HCT116 (cell line): Measurements from ENCODE around the gene PANK4. TPM values are rescaled to one million over a fixed set of nuclear protein-coding genes. Genes with fewer than 3 reads are reported as not detected.

ENCODE experiments used
- ATAC-seq: fragments of 200-7000 bp; cut with Tn5 transposase; 2 replicates; pipeline ENCODE4 v1.9.1; 2020; ENCODE audit warnings: mild to moderate bottlenecking, moderate library complexity
- BruUV-seq: library from RNA; stranded (reverse); fragments of 400-500 nt; replicated peaks from 2 replicates; lab custom pipeline; 2021; lab: Mats Ljungman, UMichigan
- CTCF ChIA-PET: fragments of 300-600 bp; sonication (Branson Sonifier 250); formaldehyde crosslinking; loops from one replicate; lab custom pipeline; 2021; ENCODE audit warnings: antibody characterized with exemption; lab: Charles Lee
- POLR2A ChIA-PET: fragments of 300-600, 350-600 bp; sonication (Branson Sonifier 250); formaldehyde crosslinking; loops from one replicate; lab custom pipeline; 2021; ENCODE audit warnings: antibody characterized with exemption; lab: Charles Lee
- RAD21 ChIA-PET, 2 experiments: fragments of 300-600 bp; sonication (Branson Sonifier 250); formaldehyde crosslinking; loops; one replicate each; lab custom pipeline; 2023; ENCODE audit warnings: low total read pairs in 2 of 2; ENCODE audit not compliant: uncharacterized antibody in 2 of 2, unreplicated experiment in 2 of 2, low non-redundant PET in 1 of 2; lab: Charles Lee
- DNase-seq: peaks from one replicate; pipeline ENCODE4 v3.0.0-alpha.2; 2010; ENCODE audit warnings: low read depth, low spot score
- H2AFZ ChIP-seq: fragments of 200-600 bp; shearing (Covaris generic), sonication (generic); 2 replicates; pipeline ENCODE4 v1.6.1; 2017; ENCODE audit warnings: low read depth, mixed run types, mixed read lengths, antibody characterized with exemption, low read length; ENCODE audit not compliant: poor library complexity, severe bottlenecking
- H3K27ac ChIP-seq: 2 replicates; pipeline ENCODE4 v1.5.1; 2012; ENCODE audit warnings: low read depth, low read length
- H3K27me3 ChIP-seq: fragments of 200-600 bp; sonication (generic); 2 replicates; pipeline ENCODE4 v1.6.1; 2016; ENCODE audit warnings: mixed run types, low read length, mixed read lengths; ENCODE audit not compliant: insufficient read depth
- H3K36me3 ChIP-seq, 2 experiments: fragments of 200-500 bp in 1 of 2; fragments of 200-600 bp in 1 of 2; sonication (Bioruptor generic) in 1 of 2; sonication (generic) in 1 of 2; 2 replicates each; pipeline versions ENCODE4 v1.5.1 to v1.6.1; 2014 to 2016; ENCODE audit warnings: low read length in 2 of 2, inconsistent platforms in 1 of 2, mixed read lengths in 1 of 2, mixed run types in 1 of 2; ENCODE audit not compliant: insufficient read depth in 2 of 2, control insufficient read depth in 1 of 2
- H3K4me1 ChIP-seq, 2 experiments: fragments of 200-600 bp in 1 of 2; sonication (generic) in 1 of 2; 2 replicates each; pipeline versions ENCODE4 v1.5.1 to v1.6.1; 2012 to 2017; ENCODE audit warnings: low read length in 2 of 2, inconsistent platforms in 1 of 2, mild to moderate bottlenecking in 1 of 2, mixed read lengths in 1 of 2, mixed run types in 1 of 2, moderate library complexity in 1 of 2; ENCODE audit not compliant: insufficient read depth in 2 of 2, control insufficient read depth in 1 of 2
- H3K4me2 ChIP-seq: fragments of 200-600 bp; sonication (generic); 2 replicates; pipeline ENCODE4 v1.6.1; 2017; ENCODE audit warnings: mixed run types, low read length, mixed read lengths
- H3K4me3 ChIP-seq, 2 experiments: fragments of 200-600 bp in 1 of 2; sonication (generic) in 1 of 2; replicated peaks in 1 of 2; 2 replicates each; pipeline ENCODE4 v1.5.1; 2011 to 2016; ENCODE audit warnings: low read length in 2 of 2, control low read depth in 1 of 2, low read depth in 1 of 2, mild to moderate bottlenecking in 1 of 2, mixed read lengths in 1 of 2, mixed run types in 1 of 2
- H3K79me2 ChIP-seq: fragments of 200-600 bp; sonication (generic); 2 replicates; pipeline ENCODE4 v1.6.1; 2017; ENCODE audit warnings: mild to moderate bottlenecking, mixed run types, low read length, moderate library complexity, mixed read lengths; ENCODE audit not compliant: insufficient read depth
- H3K9ac ChIP-seq: fragments of 200-600 bp; sonication (generic); 2 replicates; pipeline ENCODE4 v1.6.1; 2016; ENCODE audit warnings: low read length, mixed read lengths
- H3K9me2 ChIP-seq: fragments of 200-600 bp; sonication (generic), shearing (Covaris generic); 2 replicates; pipeline ENCODE4 v1.6.1; 2017; ENCODE audit warnings: mixed run types, mild to moderate bottlenecking, moderate library complexity; ENCODE audit not compliant: insufficient read depth
- H3K9me3 ChIP-seq, 2 experiments: fragments of 200-500 bp in 1 of 2; fragments of 200-600 bp in 1 of 2; sonication (Bioruptor generic) in 1 of 2; sonication (generic) in 1 of 2; 2 replicates each; pipeline ENCODE4 v1.6.1; 2014 to 2017; ENCODE audit warnings: low read length in 2 of 2, mixed read lengths in 2 of 2, inconsistent platforms in 1 of 2, low read depth in 1 of 2, mild to moderate bottlenecking in 1 of 2, mixed run types in 1 of 2, moderate library complexity in 1 of 2; ENCODE audit not compliant: control insufficient read depth in 1 of 2, insufficient read depth in 1 of 2
- H4K20me1 ChIP-seq: fragments of 200-600 bp; sonication (generic), shearing (Covaris generic); 2 replicates; pipeline ENCODE4 v1.6.1; 2017; ENCODE audit warnings: mixed run types, mild to moderate bottlenecking, moderate library complexity; ENCODE audit not compliant: insufficient read depth
- CBX3 ChIP-seq: IDR thresholded peaks from 2 replicates; pipeline ENCODE4 v1.6.1; 2012; ENCODE audit warnings: low read depth
- CEBPB ChIP-seq: IDR thresholded peaks from 2 replicates; pipeline ENCODE4 v1.6.1; 2012; ENCODE audit warnings: low read depth
- EZH2 ChIP-seq: fragments of 200-600 bp; sonication (generic); IDR thresholded peaks from 2 replicates; pipeline ENCODE4 v1.6.1; 2017; ENCODE audit warnings: antibody characterized with exemption, mixed run types
- POLR2A ChIP-seq: IDR thresholded peaks from 2 replicates; pipeline ENCODE4 v1.7.0; 2011; ENCODE audit warnings: borderline replicate concordance; ENCODE audit not compliant: insufficient read depth, insufficient read length; ENCODE audit errors: extremely low read depth
- POLR2AphosphoS5 ChIP-seq: IDR thresholded peaks from 2 replicates; pipeline ENCODE4 v1.6.1; 2011; ENCODE audit warnings: mild to moderate bottlenecking, low read depth, low read length, moderate library complexity
- SIN3A ChIP-seq: IDR thresholded peaks from 2 replicates; pipeline ENCODE4 v1.6.1; 2012; ENCODE audit warnings: low read depth
- TCF7L2 ChIP-seq: IDR thresholded peaks from 2 replicates; pipeline ENCODE4 v1.7.0; 2011; ENCODE audit warnings: borderline replicate concordance, inconsistent platforms; ENCODE audit not compliant: insufficient read depth, insufficient read length; ENCODE audit errors: extremely low read depth
- intact Hi-C: fragments of 100-400 bp; cut with micrococcal nuclease; formaldehyde crosslinking; loops from 2 replicates; pipeline ENCODE4 v1.10.0; 2022
- total RNA-seq: library from RNA; stranded (reverse); gene quantifications from one replicate; pipeline ENCODE4 v1.2.1, GENCODE V29; 2021; ENCODE audit not compliant: unreplicated experiment
- TF ChIP-seq, protein P1 (sequence below): IDR thresholded peaks from 2 replicates; pipeline ENCODE4 v1.6.1; 2012; ENCODE audit warnings: low read depth
- TF ChIP-seq, protein P2 (sequence below): IDR thresholded peaks from 2 replicates; pipeline ENCODE4 v1.6.1; 2011; ENCODE audit warnings: mild to moderate bottlenecking, low read length, moderate library complexity; ENCODE audit not compliant: insufficient replicate concordance; ENCODE audit errors: extremely low read depth
- TF ChIP-seq, protein P3 (sequence below), 3 experiments: fragments of 200-600 bp in 1 of 3; sonication (generic) in 1 of 3; IDR thresholded peaks in 2 of 3; conservative IDR thresholded peaks in 1 of 3; 2 replicates each; pipeline ENCODE4 v1.5.1; 2012 to 2017; ENCODE audit warnings: low read depth in 2 of 3, low read length in 2 of 3, antibody characterized with exemption in 1 of 3, borderline replicate concordance in 1 of 3, control low read depth in 1 of 3, mild to moderate bottlenecking in 1 of 3, mixed read lengths in 1 of 3, mixed run types in 1 of 3, moderate library complexity in 1 of 3; ENCODE audit not compliant: insufficient read depth in 1 of 3

PANK4 gene
- total RNA-seq, 1 experiment from 2014 or later: 38.5 TPM

DNA sequence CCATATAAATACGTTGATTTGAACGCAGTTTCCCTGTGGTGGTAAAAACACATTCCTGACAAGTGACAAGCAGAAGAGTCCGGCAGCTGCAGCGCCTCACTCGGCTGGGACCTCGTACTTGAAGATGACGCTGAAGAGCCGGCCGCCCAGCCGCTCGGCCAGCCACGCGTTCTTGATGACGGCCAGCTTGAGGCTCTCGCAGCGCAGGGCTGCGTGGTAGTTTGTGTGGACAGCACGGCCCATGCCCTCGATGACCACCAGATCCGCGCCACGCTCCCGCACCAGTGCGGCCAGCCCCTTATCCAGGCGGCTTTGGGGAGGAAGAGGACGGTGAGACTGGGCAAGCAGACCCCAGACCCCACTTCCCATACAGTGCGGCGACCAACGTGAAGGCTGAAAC is 17.6 kb downstream of the PANK4 start (continued):
- TF ChIP-seq, protein P1, sequence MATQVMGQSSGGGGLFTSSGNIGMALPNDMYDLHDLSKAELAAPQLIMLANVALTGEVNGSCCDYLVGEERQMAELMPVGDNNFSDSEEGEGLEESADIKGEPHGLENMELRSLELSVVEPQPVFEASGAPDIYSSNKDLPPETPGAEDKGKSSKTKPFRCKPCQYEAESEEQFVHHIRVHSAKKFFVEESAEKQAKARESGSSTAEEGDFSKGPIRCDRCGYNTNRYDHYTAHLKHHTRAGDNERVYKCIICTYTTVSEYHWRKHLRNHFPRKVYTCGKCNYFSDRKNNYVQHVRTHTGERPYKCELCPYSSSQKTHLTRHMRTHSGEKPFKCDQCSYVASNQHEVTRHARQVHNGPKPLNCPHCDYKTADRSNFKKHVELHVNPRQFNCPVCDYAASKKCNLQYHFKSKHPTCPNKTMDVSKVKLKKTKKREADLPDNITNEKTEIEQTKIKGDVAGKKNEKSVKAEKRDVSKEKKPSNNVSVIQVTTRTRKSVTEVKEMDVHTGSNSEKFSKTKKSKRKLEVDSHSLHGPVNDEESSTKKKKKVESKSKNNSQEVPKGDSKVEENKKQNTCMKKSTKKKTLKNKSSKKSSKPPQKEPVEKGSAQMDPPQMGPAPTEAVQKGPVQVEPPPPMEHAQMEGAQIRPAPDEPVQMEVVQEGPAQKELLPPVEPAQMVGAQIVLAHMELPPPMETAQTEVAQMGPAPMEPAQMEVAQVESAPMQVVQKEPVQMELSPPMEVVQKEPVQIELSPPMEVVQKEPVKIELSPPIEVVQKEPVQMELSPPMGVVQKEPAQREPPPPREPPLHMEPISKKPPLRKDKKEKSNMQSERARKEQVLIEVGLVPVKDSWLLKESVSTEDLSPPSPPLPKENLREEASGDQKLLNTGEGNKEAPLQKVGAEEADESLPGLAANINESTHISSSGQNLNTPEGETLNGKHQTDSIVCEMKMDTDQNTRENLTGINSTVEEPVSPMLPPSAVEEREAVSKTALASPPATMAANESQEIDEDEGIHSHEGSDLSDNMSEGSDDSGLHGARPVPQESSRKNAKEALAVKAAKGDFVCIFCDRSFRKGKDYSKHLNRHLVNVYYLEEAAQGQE: no peak
- TF ChIP-seq, protein P2, sequence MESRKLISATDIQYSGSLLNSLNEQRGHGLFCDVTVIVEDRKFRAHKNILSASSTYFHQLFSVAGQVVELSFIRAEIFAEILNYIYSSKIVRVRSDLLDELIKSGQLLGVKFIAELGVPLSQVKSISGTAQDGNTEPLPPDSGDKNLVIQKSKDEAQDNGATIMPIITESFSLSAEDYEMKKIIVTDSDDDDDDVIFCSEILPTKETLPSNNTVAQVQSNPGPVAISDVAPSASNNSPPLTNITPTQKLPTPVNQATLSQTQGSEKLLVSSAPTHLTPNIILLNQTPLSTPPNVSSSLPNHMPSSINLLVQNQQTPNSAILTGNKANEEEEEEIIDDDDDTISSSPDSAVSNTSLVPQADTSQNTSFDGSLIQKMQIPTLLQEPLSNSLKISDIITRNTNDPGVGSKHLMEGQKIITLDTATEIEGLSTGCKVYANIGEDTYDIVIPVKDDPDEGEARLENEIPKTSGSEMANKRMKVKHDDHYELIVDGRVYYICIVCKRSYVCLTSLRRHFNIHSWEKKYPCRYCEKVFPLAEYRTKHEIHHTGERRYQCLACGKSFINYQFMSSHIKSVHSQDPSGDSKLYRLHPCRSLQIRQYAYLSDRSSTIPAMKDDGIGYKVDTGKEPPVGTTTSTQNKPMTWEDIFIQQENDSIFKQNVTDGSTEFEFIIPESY: no peak

DNA sequence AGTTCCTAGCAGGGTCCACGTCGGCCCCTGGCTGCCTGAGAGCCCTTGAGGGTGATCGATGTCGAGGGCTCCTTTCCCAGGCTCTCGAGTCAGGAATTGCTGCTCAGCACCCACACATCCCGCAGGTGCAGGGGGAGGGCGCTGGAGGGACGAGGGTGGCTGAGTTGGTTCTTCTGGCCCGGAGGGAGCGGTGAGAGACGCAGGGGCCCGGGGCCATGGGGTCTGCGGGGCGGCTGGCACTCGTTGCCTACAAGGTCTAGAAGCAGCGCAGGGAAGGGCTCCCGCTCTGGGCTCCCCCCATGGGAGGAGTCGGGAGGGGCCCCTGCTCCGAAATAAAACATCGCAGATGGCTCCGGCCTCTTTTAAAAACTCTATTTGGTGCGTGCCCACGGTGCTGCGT is 18.2 kb downstream of the PANK4 start:
- no peaks in the 10 kb centered on the region for H3K27me3 ChIP-seq
- no peak for DNase-seq
- H3K4me2 ChIP-seq: no peak overlapping the region
- H3K4me3 ChIP-seq: no peak overlapping the region
- no peaks in the 10 kb centered on the region for H3K9me3 ChIP-seq
- ChIA-PET POLR2A (no interaction called here), CTCF (no interaction called here), RAD21 (no interaction called here)
- intact Hi-C loops: no loop called here
- H3K36me3 ChIP-seq: peaks cover 6 to 7% of the 10 kb centered on the region in 2 experiments; a peak in 3 of 4 replicates
- no peak overlapping the region for H3K9ac ChIP-seq
- no peaks in the 10 kb centered on the region for H3K4me1 ChIP-seq
- ATAC-seq: no peak
- H3K9me2 ChIP-seq: no peaks in the 10 kb centered on the region
- no peaks in the 10 kb centered on the region for H4K20me1 ChIP-seq
- H2AFZ ChIP-seq: no peak overlapping the region
- H3K27ac ChIP-seq: no peak overlapping the region
- no peaks in the 10 kb centered on the region for H3K79me2 ChIP-seq
- BruUV-seq: no TSS peak
- no peak for TF ChIP-seq CBX3
- no peak for TF ChIP-seq EZH2
- no peak for TF ChIP-seq POLR2AphosphoS5
- TF ChIP-seq, protein P3, sequence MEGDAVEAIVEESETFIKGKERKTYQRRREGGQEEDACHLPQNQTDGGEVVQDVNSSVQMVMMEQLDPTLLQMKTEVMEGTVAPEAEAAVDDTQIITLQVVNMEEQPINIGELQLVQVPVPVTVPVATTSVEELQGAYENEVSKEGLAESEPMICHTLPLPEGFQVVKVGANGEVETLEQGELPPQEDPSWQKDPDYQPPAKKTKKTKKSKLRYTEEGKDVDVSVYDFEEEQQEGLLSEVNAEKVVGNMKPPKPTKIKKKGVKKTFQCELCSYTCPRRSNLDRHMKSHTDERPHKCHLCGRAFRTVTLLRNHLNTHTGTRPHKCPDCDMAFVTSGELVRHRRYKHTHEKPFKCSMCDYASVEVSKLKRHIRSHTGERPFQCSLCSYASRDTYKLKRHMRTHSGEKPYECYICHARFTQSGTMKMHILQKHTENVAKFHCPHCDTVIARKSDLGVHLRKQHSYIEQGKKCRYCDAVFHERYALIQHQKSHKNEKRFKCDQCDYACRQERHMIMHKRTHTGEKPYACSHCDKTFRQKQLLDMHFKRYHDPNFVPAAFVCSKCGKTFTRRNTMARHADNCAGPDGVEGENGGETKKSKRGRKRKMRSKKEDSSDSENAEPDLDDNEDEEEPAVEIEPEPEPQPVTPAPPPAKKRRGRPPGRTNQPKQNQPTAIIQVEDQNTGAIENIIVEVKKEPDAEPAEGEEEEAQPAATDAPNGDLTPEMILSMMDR (IDR thresholded peaks at IDR 0.05 in 2 of 3, conservative IDR thresholded peaks at IDR 0.05 in 1 of 3; ENCODE audit: borderline replicate concordance in 1 of 3, insufficient read depth in 1 of 3, low read depth in 2 of 3, low read length in 2 of 3): no peak
- no peak for TF ChIP-seq TCF7L2
- TF ChIP-seq, protein P1: no peak
- TF ChIP-seq POLR2A: no peak
- no peak for TF ChIP-seq CEBPB
- TF ChIP-seq SIN3A: no peak
